ELF-1 (cell line): ENCODE measurements around the gene APOF.
A peak's percentile ranks its signal among the peaks of the same experiment; 100 is the strongest.
"Not testable (repeated sequence)": the region's sequence is repeated elsewhere in the genome, so short reads cannot be mapped to it uniquely, and the experiment has no call there.

Experiments used
- DNase-seq: peaks from one replicate; pipeline ENCODE4 v3.0.0-alpha.2; 2016; ENCODE audit warnings: low read depth, low spot score

APOF gene

DNA sequence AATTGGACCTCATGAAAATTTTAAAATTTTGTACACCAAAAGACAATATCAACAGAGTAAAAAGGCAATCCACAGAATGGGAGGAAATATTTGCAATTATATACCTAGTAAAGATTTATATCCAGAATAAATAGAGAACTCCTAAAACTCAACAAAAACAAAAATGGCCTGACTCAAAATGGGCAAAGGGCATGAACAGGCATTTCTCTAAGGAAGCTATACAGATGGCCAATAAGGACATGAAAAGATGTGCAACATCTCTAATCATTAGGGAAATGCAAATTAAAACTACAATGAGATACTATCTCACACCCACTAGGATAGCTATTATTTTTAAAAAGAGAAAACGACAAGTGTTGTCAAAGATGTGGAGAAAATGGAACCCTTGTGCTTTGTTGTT is 10.9 kb upstream of the APOF start:
- no peak for DNase-seq

DNA sequence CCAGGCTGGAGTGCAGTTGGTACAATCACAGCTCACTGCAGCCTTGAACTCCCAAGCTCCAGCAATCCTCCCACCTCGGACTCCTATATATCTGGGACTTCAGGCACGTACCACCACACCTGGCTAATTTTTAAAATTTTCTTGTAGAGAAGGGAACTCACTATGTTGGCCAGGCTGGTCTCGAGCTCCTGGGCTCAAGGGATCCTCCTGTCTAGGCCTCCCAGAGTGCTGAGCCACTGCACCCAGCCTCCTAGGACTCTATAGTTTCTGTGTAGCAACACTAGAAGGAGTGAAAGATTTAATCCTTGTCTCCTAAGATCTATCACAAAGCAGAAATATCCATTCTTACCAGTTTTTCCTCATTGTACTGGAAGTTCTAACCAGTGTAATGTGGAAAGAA is 4.3 kb upstream of the APOF start:
- no peak for DNase-seq

- no peak for DNase-seq
Measured at GRCh38 chr12:56361487-56362129, 1.0 kb downstream of the APOF start.

DNA sequence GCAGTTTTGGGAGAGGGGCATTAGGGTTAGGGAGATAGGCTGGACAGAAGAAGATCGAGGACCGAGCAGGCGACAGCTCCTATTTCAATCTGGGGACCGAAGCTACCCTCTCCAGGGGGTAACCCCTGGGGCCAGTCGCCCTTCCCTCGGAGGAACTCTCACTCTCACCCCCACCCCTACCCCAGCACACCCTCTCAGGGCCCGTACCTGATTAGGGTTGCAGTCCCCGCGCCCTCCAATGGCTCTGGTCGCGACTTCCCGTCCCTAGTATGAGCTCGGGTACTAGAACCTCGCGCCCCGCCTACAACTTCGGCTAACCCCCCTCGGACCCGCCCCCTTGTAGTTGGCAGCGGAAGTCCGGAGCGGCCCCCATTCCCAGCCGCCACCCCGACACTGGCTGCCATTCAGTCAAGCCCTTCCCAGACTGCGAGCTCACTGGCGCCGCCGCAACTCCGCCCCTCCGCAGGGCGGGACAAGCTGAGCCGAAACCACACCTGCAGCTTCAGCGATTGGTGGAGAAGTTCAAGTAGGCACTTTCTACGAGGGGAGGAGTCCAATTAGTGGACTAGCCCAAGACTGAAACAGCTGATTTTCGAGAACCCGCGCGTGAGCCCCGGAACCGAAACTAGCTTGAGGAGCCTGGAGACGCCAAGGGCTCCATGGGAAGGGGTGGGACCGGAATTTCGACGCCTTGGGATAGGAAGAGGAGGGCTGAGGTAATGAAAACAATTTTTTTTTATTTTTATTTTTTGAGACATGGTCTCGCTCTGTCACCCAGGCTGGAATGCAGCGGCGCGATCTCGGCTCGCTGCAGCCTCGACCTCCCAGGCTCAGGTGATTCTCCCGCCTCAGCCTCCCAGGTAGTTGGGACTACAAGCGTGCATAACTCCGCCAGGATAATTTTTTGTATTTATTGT is 2.5 kb downstream of the APOF start, which contains the start of gene STAT2:
Gene STAT2 (minus strand): TSS at position 257 of the 917 bp plus-strand sequence. CDS start 3,536 bp downstream, outside the sequence.
- peak; percentile 100 for DNase-seq

- no peak for DNase-seq
Measured at GRCh38 chr12:56358836-56359532, 3.7 kb downstream of the APOF start.

GRCh38 chr12:56351325-56351724 is 11.3 kb downstream of the APOF start:
- no peak for DNase-seq

- no peak for DNase-seq
Measured at GRCh38 chr12:56350662-56351061, 12.0 kb downstream of the APOF start.

DNA sequence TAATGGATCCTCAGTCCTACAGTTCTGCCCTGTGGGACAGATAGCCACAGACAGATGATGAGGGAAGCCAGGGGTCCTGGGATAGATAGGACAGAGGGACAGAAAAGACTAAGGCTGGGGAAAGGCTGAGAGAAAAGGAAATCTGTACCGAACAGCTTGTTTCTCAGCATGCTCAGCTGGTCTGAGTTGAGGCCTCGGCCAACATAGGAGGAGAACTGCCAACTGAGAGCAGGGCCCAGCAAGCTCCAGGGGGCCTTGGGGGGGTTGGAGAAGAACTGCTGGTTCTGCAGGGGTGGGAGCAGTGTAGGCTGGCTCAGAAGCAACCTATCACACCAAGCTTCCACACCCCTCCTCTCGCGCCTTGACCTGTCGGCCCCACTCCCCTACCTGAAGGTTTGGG is 13.9 kb downstream of the APOF start:
- no peak for DNase-seq

- not testable (repeated sequence) for DNase-seq
Measured at GRCh38 chr12:56347255-56347654, 15.4 kb downstream of the APOF start.

DNA sequence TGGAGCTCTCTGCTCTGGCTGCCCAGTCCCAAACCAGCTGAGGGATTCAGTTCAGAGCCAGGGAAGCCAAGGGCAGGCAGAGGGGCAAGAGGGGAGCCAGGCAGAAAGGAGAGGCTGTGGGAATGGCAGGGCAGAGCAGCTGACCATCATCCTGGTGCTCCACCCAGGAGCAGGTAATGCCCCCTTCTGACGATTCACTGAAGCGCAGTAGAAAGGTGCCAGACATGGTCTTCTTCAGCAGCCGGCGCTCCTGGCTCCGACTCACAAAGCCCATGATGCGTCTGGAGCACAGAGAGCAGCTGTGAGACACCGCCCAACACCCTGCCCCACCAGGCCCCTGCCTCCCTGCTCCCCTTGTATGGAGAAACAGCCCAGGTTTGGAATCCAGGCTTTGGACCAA is 16.0 kb downstream of the APOF start:
- peak; percentile 53 for DNase-seq

GRCh38 chr12:56342290-56342689 is 20.4 kb downstream of the APOF start:
- DNase-seq = not testable (repeated sequence)

DNA sequence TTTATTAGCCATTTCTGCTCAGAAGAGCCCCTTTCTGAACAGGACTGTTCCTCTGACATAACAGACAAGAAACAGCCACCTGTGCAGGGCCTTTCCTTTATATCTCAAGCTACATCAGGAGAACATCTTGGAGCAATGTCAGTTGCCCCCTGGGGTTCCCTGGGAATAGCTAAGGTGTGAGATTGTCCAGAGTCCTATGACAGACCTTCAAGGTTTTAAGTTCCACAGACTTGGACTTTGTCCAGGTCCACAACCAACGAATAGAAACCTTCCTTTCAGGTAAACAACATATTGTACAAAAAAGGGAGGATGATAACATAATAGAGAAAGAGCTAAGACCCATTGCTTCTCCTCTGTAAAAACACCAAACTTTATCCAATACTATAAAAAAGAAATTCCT is 21.0 kb downstream of the APOF start:
- no peak for DNase-seq

DNA sequence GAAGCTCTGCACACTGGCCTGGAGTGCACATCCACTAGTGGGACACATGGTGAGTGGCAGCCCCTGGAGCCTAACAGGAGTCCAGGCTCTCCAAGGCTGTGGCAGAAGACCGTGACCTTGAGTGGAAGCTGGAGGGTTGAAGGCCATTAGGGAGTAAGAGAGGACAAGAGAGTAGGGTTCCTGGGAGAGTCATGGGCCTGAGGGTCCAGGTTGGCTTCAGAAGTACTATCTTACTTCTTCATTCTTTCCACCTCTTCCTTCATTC is 23.6 kb downstream of the APOF start:
- no peak for DNase-seq

GRCh38 chr12:56338308-56339157 is 24.1 kb downstream of the APOF start, which contains the start of gene IL23A:
Gene IL23A, plus strand, starts transcription at chr12:56338884. Its CDS starts 161 bp downstream, at chr12:56339045.
- peak; percentile 65 for DNase-seq

- DNase-seq = no peak
Measured at GRCh38 chr12:56337753-56338251, 24.9 kb downstream of the APOF start.

DNA sequence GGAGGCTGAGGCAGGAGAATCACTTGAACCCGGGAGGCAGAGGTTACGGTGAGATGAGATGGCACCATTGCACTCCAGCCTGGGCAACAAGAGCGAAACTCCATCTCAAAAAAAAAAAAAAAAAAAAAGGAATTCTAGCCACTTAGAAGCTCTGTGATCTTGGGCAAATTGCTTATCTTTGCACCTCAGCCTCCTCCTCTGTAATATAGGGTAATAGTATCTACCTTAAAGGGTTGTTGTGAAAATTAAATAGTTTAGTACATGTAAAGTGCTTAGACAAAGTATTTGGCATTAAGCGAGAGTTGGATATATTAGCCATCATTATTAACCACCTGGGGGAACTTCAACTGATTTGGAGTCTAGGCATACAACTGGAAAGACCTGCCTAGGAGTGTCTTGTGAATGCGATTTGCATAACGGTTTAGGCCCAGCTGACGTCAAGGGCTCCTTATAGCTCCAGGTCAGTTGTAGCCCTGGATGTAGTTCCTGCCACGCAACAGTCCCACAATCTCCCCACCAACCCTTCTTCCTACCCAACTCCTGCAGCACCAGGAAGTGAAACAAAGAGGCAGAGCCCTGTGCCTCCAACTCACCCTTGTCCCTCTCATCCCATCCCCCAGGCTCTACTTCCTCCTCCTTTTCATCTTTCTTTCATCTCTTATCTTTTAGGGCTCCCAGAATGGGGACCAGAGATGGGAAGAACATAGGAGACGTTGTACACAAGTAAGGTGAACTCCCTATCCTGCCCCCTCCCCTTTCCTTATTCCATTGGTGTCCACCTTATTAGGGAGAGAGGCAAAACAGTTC is 26.1 kb downstream of the APOF start:
- peak; percentile 48 for DNase-seq

- DNase-seq = not testable (repeated sequence)
Measured at GRCh38 chr12:56335527-56335926, 27.1 kb downstream of the APOF start.

DNA sequence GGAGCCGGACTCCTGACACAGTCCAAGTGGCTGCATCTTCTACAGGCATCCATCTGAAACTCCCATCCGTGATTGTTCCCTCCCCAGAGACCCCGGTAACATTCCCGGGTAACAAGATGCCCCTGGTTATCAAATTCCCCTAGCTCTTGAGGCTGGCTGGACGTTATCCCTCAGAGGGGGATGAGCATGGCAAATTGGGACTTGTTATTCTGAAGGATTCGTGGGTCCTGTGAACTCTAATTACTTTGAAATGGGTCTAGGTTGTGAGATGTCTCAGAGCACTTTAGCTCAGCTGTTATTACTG is 28.2 kb downstream of the APOF start:
- no peak for DNase-seq

- peak; percentile 98 for DNase-seq
Measured at GRCh38 chr12:56333679-56334489, 28.8 kb downstream of the APOF start, which contains the start of gene PAN2. Gene PAN2, minus strand, starts transcription at chr12:56334000. Its CDS starts 906 bp downstream, at chr12:56333094.
